Neural crest cell (in vitro differentiated cells): ENCODE data around the gene BCL11B. TPM values are rescaled to one million over a fixed set of nuclear protein-coding genes. Genes with fewer than 3 reads are reported as not detected.

Experiments used
- DNase-seq: peaks from one replicate; pipeline ENCODE4 v3.0.0; 2021; ENCODE audit warnings: low read depth, mixed read lengths, low spot score
- H3K27ac Mint-ChIP-seq: one replicate; pipeline ENCODE4 v1.8.0; 2021; ENCODE audit warnings: mild to moderate bottlenecking, mixed read lengths; ENCODE audit not compliant: unreplicated experiment
- H3K27me3 Mint-ChIP-seq: 2 replicates; pipeline ENCODE4 v1.8.0; 2021; ENCODE audit warnings: low read depth, mild to moderate bottlenecking, mixed read lengths
- H3K36me3 Mint-ChIP-seq: 2 replicates; pipeline ENCODE4 v1.8.0; 2021; ENCODE audit warnings: low read depth, mild to moderate bottlenecking, mixed read lengths
- H3K4me1 Mint-ChIP-seq: 2 replicates; pipeline ENCODE4 v1.8.0; 2021; ENCODE audit warnings: mixed read lengths
- H3K4me3 Mint-ChIP-seq: one replicate; pipeline ENCODE4 v1.8.0; 2021; ENCODE audit warnings: mild to moderate bottlenecking, mixed read lengths
- H3K9me3 Mint-ChIP-seq: 2 replicates; pipeline ENCODE4 v1.8.0; 2021; ENCODE audit warnings: mixed read lengths
- total RNA-seq: library from RNA; stranded (reverse); gene quantifications from 2 replicates; pipeline ENCODE4 v1.2.1, GENCODE V29; 2021
- TF ChIP-seq, protein P1 (sequence below): fragments of 200-600 bp; sonication (generic); conservative IDR thresholded peaks from 2 replicates; pipeline ENCODE4 v1.5.0; 2021; ENCODE audit warnings: antibody characterized with exemption, mild to moderate bottlenecking

Gene BCL11B
- total RNA-seq, 1 donor from 2014 or later = 0.28 TPM

DNA sequence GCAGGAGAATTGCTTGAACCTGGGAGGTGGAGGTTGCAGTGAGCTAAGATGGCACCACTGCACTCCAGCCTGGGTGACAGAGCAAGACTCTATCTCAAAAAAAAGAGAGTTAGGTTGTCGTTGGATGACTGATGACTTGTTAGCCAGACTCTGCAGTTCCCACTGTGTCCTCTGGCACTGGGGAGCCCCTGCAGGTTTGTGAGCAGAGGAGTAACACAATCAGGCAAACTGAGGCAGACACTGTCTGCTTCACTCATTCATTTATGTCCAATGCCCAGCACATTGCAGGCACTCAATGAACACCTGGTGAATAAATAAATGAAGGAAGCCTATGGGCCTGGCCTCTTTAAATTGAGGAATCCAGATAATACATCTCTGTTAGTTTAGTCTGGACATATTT is 41.2 kb upstream of the BCL11B start:
- TF ChIP-seq, protein P1, sequence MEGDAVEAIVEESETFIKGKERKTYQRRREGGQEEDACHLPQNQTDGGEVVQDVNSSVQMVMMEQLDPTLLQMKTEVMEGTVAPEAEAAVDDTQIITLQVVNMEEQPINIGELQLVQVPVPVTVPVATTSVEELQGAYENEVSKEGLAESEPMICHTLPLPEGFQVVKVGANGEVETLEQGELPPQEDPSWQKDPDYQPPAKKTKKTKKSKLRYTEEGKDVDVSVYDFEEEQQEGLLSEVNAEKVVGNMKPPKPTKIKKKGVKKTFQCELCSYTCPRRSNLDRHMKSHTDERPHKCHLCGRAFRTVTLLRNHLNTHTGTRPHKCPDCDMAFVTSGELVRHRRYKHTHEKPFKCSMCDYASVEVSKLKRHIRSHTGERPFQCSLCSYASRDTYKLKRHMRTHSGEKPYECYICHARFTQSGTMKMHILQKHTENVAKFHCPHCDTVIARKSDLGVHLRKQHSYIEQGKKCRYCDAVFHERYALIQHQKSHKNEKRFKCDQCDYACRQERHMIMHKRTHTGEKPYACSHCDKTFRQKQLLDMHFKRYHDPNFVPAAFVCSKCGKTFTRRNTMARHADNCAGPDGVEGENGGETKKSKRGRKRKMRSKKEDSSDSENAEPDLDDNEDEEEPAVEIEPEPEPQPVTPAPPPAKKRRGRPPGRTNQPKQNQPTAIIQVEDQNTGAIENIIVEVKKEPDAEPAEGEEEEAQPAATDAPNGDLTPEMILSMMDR = no peak
- no peak overlapping the region for H3K4me3 Mint-ChIP-seq
- H3K4me1 Mint-ChIP-seq = no peaks in the 10 kb centered on the region
- H3K27ac Mint-ChIP-seq = no peak overlapping the region
- peaks cover 10% of the 10 kb centered on the region for H3K9me3 Mint-ChIP-seq
- no peaks in the 10 kb centered on the region for H3K36me3 Mint-ChIP-seq
- H3K27me3 Mint-ChIP-seq = no peaks in the 10 kb centered on the region
- no peak for DNase-seq

DNA sequence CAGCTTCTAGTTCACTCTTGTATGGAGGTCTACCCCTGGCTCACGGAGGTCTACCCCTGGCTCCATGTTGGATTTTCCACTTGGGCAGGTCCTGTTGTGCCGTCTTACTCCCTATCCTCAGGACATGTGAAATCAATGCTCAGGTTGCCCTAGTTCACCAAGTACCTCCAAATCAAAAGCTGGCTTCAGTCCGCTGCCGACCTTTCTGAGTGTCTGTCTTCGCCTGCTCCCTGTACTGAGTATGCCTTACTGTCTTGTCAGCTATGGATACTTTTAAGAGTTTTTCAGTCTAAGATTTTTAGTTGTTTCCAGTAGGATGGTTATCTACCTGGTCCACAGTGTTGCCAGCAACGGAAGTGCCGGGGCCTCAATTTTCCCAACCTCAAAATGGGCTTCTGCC is 40.1 kb upstream of the BCL11B start:
- TF ChIP-seq, protein P1 = no peak
- no peak overlapping the region for H3K27ac Mint-ChIP-seq

GRCh38 chr14:99309220-99309766 is 37.3 kb upstream of the BCL11B start:
- H3K36me3 Mint-ChIP-seq = no peaks in the 10 kb centered on the region
- no peak overlapping the region for H3K27ac Mint-ChIP-seq
- H3K27me3 Mint-ChIP-seq = peaks cover 3% of the 10 kb centered on the region
- H3K4me1 Mint-ChIP-seq = no peaks in the 10 kb centered on the region
- H3K4me3 Mint-ChIP-seq = no peak overlapping the region
- TF ChIP-seq, protein P1 = no peak
- H3K9me3 Mint-ChIP-seq = peaks cover 16% of the 10 kb centered on the region
- DNase-seq = no peak

More for the DNA sequence above, 40.1 kb upstream of the BCL11B start:
- H3K36me3 Mint-ChIP-seq = no peaks in the 10 kb centered on the region
- no peak overlapping the region for H3K4me3 Mint-ChIP-seq
- no peaks in the 10 kb centered on the region for H3K4me1 Mint-ChIP-seq
- H3K27me3 Mint-ChIP-seq = no peaks in the 10 kb centered on the region
- H3K9me3 Mint-ChIP-seq = peaks cover 10% of the 10 kb centered on the region
- DNase-seq = no peak

DNA sequence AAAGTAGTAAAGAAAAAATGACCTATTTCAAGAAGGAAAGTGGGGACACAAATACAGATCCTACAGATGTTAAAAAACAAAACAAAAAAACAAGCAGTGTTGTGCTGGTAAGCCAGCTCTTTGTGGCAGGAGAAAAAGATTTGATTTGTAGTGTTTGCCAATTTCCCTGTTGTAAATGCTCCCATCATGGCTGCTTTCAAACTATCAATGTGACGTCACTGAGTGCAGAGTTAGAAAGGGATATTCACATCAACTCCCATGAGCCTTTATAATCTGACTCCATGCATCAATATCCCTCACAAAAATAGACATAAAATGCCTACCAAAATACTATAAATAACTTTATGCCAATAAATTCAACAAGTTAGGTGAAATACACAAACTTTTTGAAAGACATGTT is 32.2 kb upstream of the BCL11B start:
- H3K27ac Mint-ChIP-seq = no peak overlapping the region
- H3K9me3 Mint-ChIP-seq = peaks cover 9% of the 10 kb centered on the region
- TF ChIP-seq, protein P1 = no peak
- peaks cover 4% of the 10 kb centered on the region for H3K27me3 Mint-ChIP-seq
- no peaks in the 10 kb centered on the region for H3K36me3 Mint-ChIP-seq
- no peaks in the 10 kb centered on the region for H3K4me1 Mint-ChIP-seq
- H3K4me3 Mint-ChIP-seq = no peak overlapping the region
- no peak for DNase-seq

DNA sequence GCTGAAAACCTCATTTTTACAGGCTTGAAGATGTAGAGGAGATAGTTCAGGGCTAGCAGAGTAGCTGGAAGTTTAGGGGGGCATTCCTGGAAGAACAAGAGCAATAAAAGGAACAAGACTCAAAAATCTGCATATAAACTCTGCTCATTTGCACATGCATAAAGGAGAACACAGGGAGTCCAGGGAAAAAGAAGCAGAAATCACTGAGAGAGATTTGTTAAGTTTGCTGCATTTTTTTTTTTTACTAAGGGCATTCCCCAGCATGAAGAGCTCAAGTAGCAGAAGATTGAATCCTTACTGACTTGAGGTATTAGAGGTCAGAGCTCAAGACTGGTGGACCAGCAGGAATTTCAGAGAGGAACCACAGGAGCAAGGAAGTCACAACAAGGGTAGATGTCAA is 28.2 kb upstream of the BCL11B start:
- Mint-ChIP-seq H3K4me3 (no peak overlapping the region), H3K36me3 (peaks cover 3% of the 10 kb centered on the region), H3K27ac (no peak overlapping the region), H3K4me1 (no peaks in the 10 kb centered on the region), H3K9me3 (peaks cover 8% of the 10 kb centered on the region), H3K27me3 (peaks cover 8% of the 10 kb centered on the region)
- TF ChIP-seq, protein P1 = no peak
- DNase-seq = no peak

DNA sequence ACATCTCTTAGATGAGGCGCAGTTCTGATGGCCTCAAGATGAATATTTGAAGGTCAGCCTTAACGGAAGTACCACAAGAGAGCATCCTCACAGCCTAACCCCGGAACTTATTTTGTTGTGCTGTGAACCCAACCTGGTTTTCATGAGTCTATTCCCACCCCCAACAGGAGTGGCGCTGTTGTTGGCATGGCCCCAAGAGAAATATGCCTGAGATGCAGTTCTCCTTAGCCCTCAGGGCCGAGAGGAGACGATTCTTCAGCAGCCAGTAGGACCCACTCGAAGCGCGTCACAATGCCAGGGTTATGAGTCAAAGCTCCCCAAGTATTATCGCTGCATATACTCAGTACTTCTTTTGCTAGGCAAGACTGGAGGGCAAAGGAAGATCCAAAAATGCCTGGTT is 24.5 kb upstream of the BCL11B start:
- DNase-seq = no peak
- no peak overlapping the region for H3K4me3 Mint-ChIP-seq

More for the DNA sequence above, 24.5 kb upstream of the BCL11B start:
- H3K4me1 Mint-ChIP-seq = no peaks in the 10 kb centered on the region
- H3K27ac Mint-ChIP-seq = no peak overlapping the region
- H3K36me3 Mint-ChIP-seq = peaks cover 3% of the 10 kb centered on the region
- TF ChIP-seq, protein P1 = no peak
- H3K27me3 Mint-ChIP-seq = peaks cover 4% of the 10 kb centered on the region
- peaks cover 6% of the 10 kb centered on the region for H3K9me3 Mint-ChIP-seq
